ENCODE data around the gene ZNF385B.

DNA sequence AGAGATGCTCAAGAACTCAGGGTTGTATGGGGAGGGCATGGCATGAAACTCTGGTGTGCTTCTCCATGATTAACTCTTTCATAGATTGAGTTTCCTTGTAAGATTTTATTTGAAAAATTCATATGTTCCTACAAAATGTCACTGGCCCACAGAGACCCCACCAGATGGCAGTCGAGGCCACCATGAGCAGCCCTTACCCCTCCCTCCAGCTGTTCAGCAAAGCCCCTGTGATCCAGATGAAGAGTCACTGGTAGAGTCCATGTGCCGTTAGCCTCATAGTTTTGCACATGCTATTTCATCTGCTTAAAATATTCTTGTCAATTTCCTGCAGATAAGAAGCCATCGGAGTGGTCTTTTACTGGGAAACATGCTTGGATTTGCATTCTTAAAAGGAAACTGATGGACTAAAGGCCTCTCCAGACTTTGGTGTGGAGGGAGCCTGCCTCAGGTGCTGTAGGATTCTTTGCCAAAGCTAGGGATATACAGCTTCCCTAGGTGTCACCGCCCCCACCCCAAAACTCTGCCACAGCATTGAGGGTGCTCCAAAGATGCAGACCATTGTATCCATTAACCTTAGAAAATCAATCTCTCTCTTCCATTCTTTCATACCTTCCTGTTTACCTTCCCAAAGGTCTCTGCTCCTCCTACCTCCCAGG lies 18.8 kb downstream of the ZNF385B start:
- TF ChIP-seq, protein P1, sequence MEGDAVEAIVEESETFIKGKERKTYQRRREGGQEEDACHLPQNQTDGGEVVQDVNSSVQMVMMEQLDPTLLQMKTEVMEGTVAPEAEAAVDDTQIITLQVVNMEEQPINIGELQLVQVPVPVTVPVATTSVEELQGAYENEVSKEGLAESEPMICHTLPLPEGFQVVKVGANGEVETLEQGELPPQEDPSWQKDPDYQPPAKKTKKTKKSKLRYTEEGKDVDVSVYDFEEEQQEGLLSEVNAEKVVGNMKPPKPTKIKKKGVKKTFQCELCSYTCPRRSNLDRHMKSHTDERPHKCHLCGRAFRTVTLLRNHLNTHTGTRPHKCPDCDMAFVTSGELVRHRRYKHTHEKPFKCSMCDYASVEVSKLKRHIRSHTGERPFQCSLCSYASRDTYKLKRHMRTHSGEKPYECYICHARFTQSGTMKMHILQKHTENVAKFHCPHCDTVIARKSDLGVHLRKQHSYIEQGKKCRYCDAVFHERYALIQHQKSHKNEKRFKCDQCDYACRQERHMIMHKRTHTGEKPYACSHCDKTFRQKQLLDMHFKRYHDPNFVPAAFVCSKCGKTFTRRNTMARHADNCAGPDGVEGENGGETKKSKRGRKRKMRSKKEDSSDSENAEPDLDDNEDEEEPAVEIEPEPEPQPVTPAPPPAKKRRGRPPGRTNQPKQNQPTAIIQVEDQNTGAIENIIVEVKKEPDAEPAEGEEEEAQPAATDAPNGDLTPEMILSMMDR (IDR thresholded peaks at IDR 0.05; ENCODE audit: borderline replicate concordance, extremely low read depth, low read length, poor library complexity, severe bottlenecking), result peak; percentile 60
- TF ChIP-seq EZH2 (IDR thresholded peaks at IDR 0.05; ENCODE audit: borderline replicate concordance, low read depth, low read length, severe bottlenecking), result no peak

Measured in DND-41 (cell line).